Transverse colon (tissue), 4 donors: Measurements from ENCODE around the gene TCAP. TPM values are rescaled to one million over a fixed set of nuclear protein-coding genes. Genes with fewer than 3 reads are reported as not detected.
A peak's percentile ranks its signal among the peaks of the same experiment; 100 is the strongest.

Experiments
- DNase-seq: peaks from one replicate; pipeline ENCODE4 v3.0.0-alpha.2; 2019
- H3K27ac ChIP-seq, 4 donors: fragments of 200-600 bp; sonication (generic); 2 replicates each; pipeline ENCODE4 v1.5.1; 2016 to 2018; ENCODE audit warnings: inconsistent platforms in 4 of 4
- H3K27me3 ChIP-seq: fragments of 200-600 bp; sonication (generic); 2 replicates; pipeline ENCODE4 v1.5.1; 2017; ENCODE audit warnings: inconsistent platforms
- H3K36me3 ChIP-seq, 4 donors: fragments of 200-600 bp; sonication (generic); 2 replicates each; pipeline ENCODE4 v1.5.1; 2017 to 2019; ENCODE audit warnings: inconsistent platforms in 4 of 4
- H3K4me1 ChIP-seq, 4 donors: fragments of 200-600 bp; sonication (generic); 2 replicates each; pipeline ENCODE4 v1.5.1; 2017 to 2020; ENCODE audit warnings: inconsistent platforms in 4 of 4
- H3K4me3 ChIP-seq, 4 donors: fragments of 200-600 bp; sonication (generic); 1 replicate in 1 of 4; 2 replicates in 3 of 4; pipeline versions ENCODE4 v1.5.1 to v1.6.1; 2017 to 2019; ENCODE audit warnings: inconsistent platforms in 4 of 4
- H3K9me3 ChIP-seq, 2 donors: fragments of 200-600 bp; sonication (generic); 2 replicates each; pipeline ENCODE4 v1.5.1; 2017 to 2019; ENCODE audit warnings: inconsistent platforms in 2 of 2
- EP300 ChIP-seq: sonication (generic); formaldehyde crosslinking; IDR thresholded peaks from one replicate; pipeline ENCODE4 v1.6.1; 2017; ENCODE audit warnings: antibody characterized with exemption, low read depth
- POLR2A ChIP-seq: fragments of 450-650 bp; IDR thresholded peaks from one replicate; pipeline ENCODE4 v1.6.1; 2016; ENCODE audit warnings: antibody characterized with exemption, mild to moderate bottlenecking, moderate library complexity
- POLR2AphosphoS5 ChIP-seq, 3 donors: sonication (generic); formaldehyde crosslinking; IDR thresholded peaks; one replicate each; pipeline ENCODE4 v1.6.1; 2016; ENCODE audit warnings: antibody characterized with exemption in 3 of 3
- whole genome bisulfite sequencing, 2 donors: methylation state at CpG; one replicate each; pipeline ENCODE4 v1.1.5; 2018; ENCODE audit warnings: low coverage in 1 of 2; 5-methylcytosine and 5-hydroxymethylcytosine counted together
- in situ Hi-C, 4 donors: fragments of 200-750 bp; cut with MboI; loops; one replicate each; pipeline versions ENCODE4 v1.15.0 to v1.15.1; 2017; ENCODE audit warnings: low sequenced_read_pairs in 3 of 4, low pct_ligation_motif_present in 1 of 4, low pct_unique_long_range_greater_than_20kb in 1 of 4
- intact Hi-C: fragments of 100-400 bp; cut with DNase I; formaldehyde crosslinking; loops from one replicate; pipeline ENCODE4 v1.15.1; 2023; ENCODE audit warnings: low total_unique reads
- total RNA-seq, 4 donors: library from RNA; depleted of rRNA; stranded (reverse); fragments of >200 nt; gene quantifications; one replicate each; pipeline ENCODE4 v1.1.0, GENCODE V29; 2016
- TF ChIP-seq, protein P1 (sequence below), 5 experiments: fragments of 200-600 bp in 3 of 5; fragments of 450-650 bp in 2 of 5; sonication (generic) in 3 of 5; IDR thresholded peaks; 1 replicate in 2 of 5; 2 replicates in 3 of 5; pipeline ENCODE4 v1.5.1; 2016 to 2017; ENCODE audit warnings: antibody characterized with exemption in 5 of 5, inconsistent platforms in 3 of 5, mild to moderate bottlenecking in 2 of 5, moderate library complexity in 1 of 5

Gene TCAP
- total RNA-seq, 4 donors from 2014 or later, result 0.64 to 1.9 TPM; not detected in 2

DNA sequence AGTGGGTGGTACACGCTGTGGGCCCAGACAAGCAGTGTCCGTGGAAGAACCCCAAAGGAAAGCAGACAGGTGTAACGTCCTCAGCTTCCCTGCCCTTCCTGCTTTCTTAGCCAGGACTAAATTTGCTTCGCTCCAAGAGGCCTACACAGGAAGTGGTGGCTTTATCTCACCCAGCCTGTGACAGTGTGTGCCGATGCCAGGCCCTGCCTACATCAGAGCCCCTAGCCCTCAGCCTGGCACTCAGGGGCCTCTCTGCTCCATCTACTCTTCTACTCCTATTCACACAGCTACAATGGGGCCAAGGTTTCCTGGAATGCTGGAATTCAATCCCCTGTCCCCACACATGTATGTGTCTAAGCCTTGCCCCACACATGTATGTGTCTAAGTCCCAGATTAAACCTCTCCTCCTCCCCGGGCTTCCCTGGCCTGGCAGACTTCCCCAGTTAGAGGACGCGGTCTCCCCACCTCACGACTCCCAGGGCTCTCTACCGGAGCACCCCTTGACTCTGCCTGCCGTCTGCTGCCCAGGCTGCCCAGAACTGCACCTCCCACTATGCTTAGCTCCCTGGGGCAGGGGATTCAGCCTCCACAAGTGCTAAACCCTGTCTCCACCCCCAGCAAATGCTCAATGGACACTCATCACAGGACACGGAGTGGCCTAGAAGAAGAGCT, 14.5 kb downstream of the TCAP start:
- 64% methylated on average over 12 of the region's 12 CpGs; no CpG with 5 or more reads in 1 of the 2 donors for WGBS, 2 donors
- intact Hi-C loops, result no loop called here
- no peak for DNase-seq
- TF ChIP-seq EP300, result no peak
- no peak for TF ChIP-seq POLR2AphosphoS5 (IDR thresholded peaks at IDR 0.05)
- TF ChIP-seq, protein P1, sequence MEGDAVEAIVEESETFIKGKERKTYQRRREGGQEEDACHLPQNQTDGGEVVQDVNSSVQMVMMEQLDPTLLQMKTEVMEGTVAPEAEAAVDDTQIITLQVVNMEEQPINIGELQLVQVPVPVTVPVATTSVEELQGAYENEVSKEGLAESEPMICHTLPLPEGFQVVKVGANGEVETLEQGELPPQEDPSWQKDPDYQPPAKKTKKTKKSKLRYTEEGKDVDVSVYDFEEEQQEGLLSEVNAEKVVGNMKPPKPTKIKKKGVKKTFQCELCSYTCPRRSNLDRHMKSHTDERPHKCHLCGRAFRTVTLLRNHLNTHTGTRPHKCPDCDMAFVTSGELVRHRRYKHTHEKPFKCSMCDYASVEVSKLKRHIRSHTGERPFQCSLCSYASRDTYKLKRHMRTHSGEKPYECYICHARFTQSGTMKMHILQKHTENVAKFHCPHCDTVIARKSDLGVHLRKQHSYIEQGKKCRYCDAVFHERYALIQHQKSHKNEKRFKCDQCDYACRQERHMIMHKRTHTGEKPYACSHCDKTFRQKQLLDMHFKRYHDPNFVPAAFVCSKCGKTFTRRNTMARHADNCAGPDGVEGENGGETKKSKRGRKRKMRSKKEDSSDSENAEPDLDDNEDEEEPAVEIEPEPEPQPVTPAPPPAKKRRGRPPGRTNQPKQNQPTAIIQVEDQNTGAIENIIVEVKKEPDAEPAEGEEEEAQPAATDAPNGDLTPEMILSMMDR (IDR thresholded peaks at IDR 0.05), result peak in 1 of 5 experiments; percentile 22
- TF ChIP-seq POLR2A, result peak; percentile 35
- Histone ChIP-seq H3K36me3 (peaks cover 0 to 12% (median 0%) of the 10 kb centered on the region in 4 donors), H3K4me1 (peaks cover 21 to 49% (median 47%) of the 10 kb centered on the region in 4 donors), H3K9me3 (no peaks in the 10 kb centered on the region), H3K4me3 (no peak overlapping the region), H3K27me3 (no peaks in the 10 kb centered on the region), H3K27ac (peak overlapping the region; percentile 64 to 82 (median 76))
- in situ Hi-C loops, result no loop called here

DNA sequence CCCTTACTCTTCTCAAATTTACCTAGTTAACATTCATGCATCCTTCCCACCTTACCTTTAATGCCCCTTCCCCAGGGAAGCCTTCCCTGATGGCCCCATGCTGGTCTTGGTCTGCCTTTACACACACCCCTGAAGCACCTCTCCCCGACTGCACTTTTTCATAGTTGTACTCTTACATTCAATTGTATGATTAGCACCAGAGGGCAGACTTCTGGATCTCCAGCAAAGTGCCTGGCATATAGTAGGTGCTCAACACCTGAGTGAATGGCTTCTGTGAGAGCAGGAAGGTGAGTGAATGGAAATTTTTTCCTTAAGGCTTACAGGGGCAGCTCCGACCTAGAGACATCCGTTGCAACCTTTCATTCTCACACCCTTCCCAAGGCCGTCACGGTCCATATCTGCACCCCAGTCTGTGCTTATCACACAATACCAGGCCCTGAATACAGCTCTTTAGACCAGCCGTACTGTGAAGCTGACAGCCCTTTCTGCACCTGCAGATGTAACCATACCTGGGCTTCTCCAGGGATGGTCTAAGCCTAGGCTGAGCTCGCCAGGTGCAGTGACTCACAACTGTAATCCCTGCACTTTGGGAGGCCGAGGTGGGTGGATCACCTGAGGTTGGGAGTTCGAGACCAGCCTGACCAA, 18.3 kb downstream of the TCAP start:
- in situ Hi-C loops, result no loop called here
- 90 to 91% methylated on average over 5 to 9 of the region's 9 CpGs for WGBS, 2 donors
- no peak overlapping the region for H3K27ac ChIP-seq
- no peak overlapping the region for H3K4me3 ChIP-seq
- H3K9me3 ChIP-seq, result no peaks in the 10 kb centered on the region
- no peak for DNase-seq
- TF ChIP-seq, protein P1 (IDR thresholded peaks at IDR 0.05), result no peak
- no peak for TF ChIP-seq EP300
- TF ChIP-seq POLR2AphosphoS5 (IDR thresholded peaks at IDR 0.05), result no peak
- no peak for TF ChIP-seq POLR2A
- intact Hi-C loops, result no loop called here
- H3K27me3 ChIP-seq, result no peaks in the 10 kb centered on the region
- H3K4me1 ChIP-seq, result peaks cover 8 to 34% (median 28%) of the 10 kb centered on the region in 4 donors
- H3K36me3 ChIP-seq, result peaks cover 0 to 13% (median 0%) of the 10 kb centered on the region in 4 donors

DNA sequence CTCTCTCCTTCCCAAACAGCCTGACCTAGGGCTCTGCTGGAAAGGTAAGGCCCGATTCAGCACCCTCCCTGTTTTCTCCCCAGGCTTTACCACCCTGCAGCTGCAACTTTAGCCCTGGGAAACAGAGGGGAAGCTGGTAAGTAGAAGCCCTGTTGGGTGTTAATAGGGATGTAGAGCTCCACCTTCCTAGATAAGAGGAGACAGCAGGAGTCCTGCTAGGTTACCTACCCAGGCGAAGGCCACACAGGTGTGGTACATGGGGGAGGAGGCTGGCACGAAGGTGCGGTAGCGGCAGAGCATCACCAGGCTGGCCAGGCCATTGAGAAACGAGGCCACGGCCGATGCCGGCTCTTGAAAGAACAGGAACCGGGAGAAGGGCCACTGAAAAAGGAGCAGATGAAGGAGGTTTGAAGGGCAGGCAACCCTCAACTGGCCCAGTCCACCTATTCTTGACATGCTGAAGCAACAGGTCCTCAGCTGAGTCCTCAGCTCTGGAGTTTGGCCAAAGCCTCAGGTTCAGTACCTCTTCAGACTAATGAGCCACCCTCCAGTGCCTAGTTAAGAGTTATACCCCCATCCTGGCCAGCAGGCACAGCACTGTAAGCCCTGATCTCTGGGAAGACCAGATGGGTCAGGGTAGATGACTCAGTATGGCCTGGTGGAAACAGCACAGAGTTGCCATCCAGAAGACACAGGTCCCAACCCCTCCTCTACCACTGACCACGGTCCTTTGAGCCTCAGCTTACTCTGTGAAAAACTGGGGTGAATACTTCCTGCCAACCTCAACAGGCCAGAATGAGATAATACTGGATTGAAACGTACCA, 19.4 kb downstream of the TCAP start:
- H3K27me3 ChIP-seq, result no peaks in the 10 kb centered on the region
- H3K27ac ChIP-seq, result no peak overlapping the region
- no peak overlapping the region for H3K4me3 ChIP-seq
- 92% methylated on average over 12 of the region's 12 CpGs; no CpG with 5 or more reads in 1 of the 2 donors for WGBS, 2 donors
- in situ Hi-C loops, result no loop called here
- peaks cover 0 to 13% (median 0%) of the 10 kb centered on the region in 4 donors for H3K36me3 ChIP-seq
- no peaks in the 10 kb centered on the region for H3K9me3 ChIP-seq
- DNase-seq, result no peak
- H3K4me1 ChIP-seq, result peaks cover 11 to 33% (median 25%) of the 10 kb centered on the region in 4 donors
- TF ChIP-seq, protein P1 (IDR thresholded peaks at IDR 0.05), result no peak
- TF ChIP-seq POLR2AphosphoS5 (IDR thresholded peaks at IDR 0.05), result no peak
- no peak for TF ChIP-seq EP300
- no peak for TF ChIP-seq POLR2A
- intact Hi-C loops, result no loop called here

DNA sequence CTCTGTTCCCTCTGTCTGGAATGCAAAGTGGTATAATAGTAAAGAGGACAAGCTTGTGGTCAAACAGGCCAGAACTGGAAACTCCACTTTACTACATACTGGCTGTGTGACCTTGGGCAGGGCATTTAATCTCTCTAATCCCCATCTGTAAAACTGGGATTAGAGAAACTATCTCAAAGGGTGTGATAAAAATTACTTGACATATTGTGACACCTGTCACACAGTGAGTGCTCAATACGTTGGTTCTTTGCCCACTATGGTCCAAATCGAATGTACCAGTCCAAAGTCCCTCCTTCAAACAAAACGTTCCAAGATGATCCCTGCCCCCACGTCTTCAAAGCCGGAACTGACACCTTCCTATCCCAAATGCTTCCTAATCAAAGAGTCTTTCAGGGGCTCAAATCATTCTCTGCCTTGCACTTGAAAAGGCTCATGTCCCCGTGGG, 22.0 kb downstream of the TCAP start:
- Histone ChIP-seq H3K4me3 (peak overlapping the region in 3 of 4 donors; percentile 59 to 86 (median 74)), H3K4me1 (peaks cover 8 to 24% (median 18%) of the 10 kb centered on the region in 4 donors), H3K27ac (peak overlapping the region; percentile 88 to 94 (median 93)), H3K27me3 (no peaks in the 10 kb centered on the region), H3K9me3 (no peaks in the 10 kb centered on the region), H3K36me3 (peaks cover 0 to 7% (median 0%) of the 10 kb centered on the region in 4 donors)
- in situ Hi-C loops (no loop called here), intact Hi-C loops (no loop called here)
- TF ChIP-seq POLR2A (no peak), POLR2AphosphoS5 (IDR thresholded peaks at IDR 0.05) (peak in 1 of 3 donors; percentile 50), EP300 (no peak)
- TF ChIP-seq, protein P1 (IDR thresholded peaks at IDR 0.05), result no peak
- WGBS, 2 donors, result 38 to 45% methylated on average over 5 to 6 of the region's 6 CpGs
- no peak for DNase-seq
